ENCODE data around the gene CD22. TPM values are rescaled to one million over a fixed set of nuclear protein-coding genes. Genes with fewer than 3 reads are reported as not detected.
"Not testable (repeated sequence)": the region's sequence is repeated elsewhere in the genome, so short reads cannot be mapped to it uniquely, and the experiment has no call there.

The CD22 gene
- total and polyA plus RNA-seq, 2 of the 4 experiments (the other 2 are of a cell fraction), result 0.18 to 0.22 TPM

DNA sequence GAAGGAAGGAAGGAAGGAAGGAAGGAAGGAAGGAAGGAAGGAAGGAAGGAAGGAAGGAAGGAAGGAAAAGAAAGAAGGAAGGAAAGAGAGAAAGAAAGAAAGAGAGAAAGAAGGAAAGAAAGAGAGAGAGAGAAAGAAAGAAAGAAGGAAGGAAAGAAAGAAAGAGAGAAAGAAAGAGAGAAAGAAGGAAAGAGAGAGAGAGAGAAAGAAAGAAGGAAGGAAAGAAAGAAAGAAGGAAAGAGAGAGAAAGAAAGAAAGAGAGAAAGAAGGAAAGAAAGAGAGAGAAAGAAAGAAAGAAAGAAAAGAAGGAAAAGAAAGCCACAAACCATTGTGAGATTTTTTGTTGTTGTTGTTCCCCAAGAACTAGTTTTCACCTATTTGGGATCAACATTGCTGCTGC, 45.0 kb downstream of the CD22 start:
- H2BK5ac ChIP-seq (ENCODE audit: low read depth, low read length, poor library complexity, severe bottlenecking); CTCF ChIA-PET; ATAC-seq (ENCODE audit: low read depth): not testable (repeated sequence)

More for the DNA sequence above, 45.0 kb downstream of the CD22 start:
- H3K9ac ChIP-seq (ENCODE audit: low read depth, low read length); H2AK5ac ChIP-seq (ENCODE audit: low read depth, low read length); H3K18ac ChIP-seq (ENCODE audit: low read depth, low read length); H4K8ac ChIP-seq (ENCODE audit: low read depth in 2 of 2, low read length in 2 of 2); BruUV-seq (replicated peaks); H2BK15ac ChIP-seq (ENCODE audit: low read depth, low read length); H3K27me3 ChIP-seq (ENCODE audit: control insufficient read depth, insufficient read depth, low read length); H3K36me3 ChIP-seq (ENCODE audit: control insufficient read depth, insufficient read depth, low read length); H3K9me3 ChIP-seq (ENCODE audit: control insufficient read depth, insufficient read depth, low read length); H4K20me1 ChIP-seq (ENCODE audit: insufficient read depth, low read length); H3K4me2 ChIP-seq (ENCODE audit: low read depth, low read length); H3K4ac ChIP-seq (ENCODE audit: low read depth, low read length); DNase-seq; intact Hi-C loops (cut with micrococcal nuclease); H2AFZ ChIP-seq (replicated peaks; ENCODE audit: low read length, poor library complexity); H2BK120ac ChIP-seq (ENCODE audit: low read depth, low read length); H2BK20ac ChIP-seq (ENCODE audit: low read depth, low read length); H4K5ac ChIP-seq (ENCODE audit: low read depth, low read length); H3K56ac ChIP-seq (ENCODE audit: extremely low read depth, insufficient read depth, low read length); H3K14ac ChIP-seq (replicated peaks; ENCODE audit: low read depth, low read length); H3K79me1 ChIP-seq (ENCODE audit: low read depth in 1 of 2, low read length in 2 of 2); H3K4me1 ChIP-seq (ENCODE audit: control insufficient read depth, insufficient read depth, low read length); POLR2A ChIA-PET (ENCODE audit: unreplicated experiment); H3K27ac ChIP-seq (ENCODE audit: insufficient read depth, low read length); H4K91ac ChIP-seq (ENCODE audit: insufficient read depth, low read depth, low read length); H2AK9ac ChIP-seq (replicated peaks; ENCODE audit: low read depth, low read length, poor library complexity); H3K4me3 ChIP-seq (ENCODE audit: insufficient read depth, low read depth, low read length); H3K9me1 ChIP-seq (ENCODE audit: insufficient read depth, low read length); dilution Hi-C loops (cut with HindIII; ENCODE audit: low sequenced_read_pairs, unreplicated experiment); H3K23ac ChIP-seq (ENCODE audit: low read depth, low read length); in situ Hi-C loops (cut with MboI; ENCODE audit: low sequenced_read_pairs): not testable (repeated sequence)

Measured in IMR-90 (cell line).